ENCODE data around the gene PGPEP1. TPM values are rescaled to one million over a fixed set of nuclear protein-coding genes. Genes with fewer than 3 reads are reported as not detected.

Gene PGPEP1
- polyA plus RNA-seq, 1 donor from 2014 or later: 5.9 TPM

- Histone ChIP-seq H3K4me3 (ENCODE audit: low read length) (peak overlapping the region; percentile 88), H3K27me3 (ENCODE audit: insufficient read depth, low read depth, low read length) (no peaks in the 10 kb centered on the region), H3K36me3 (ENCODE audit: insufficient read depth, low read length) (no peaks in the 10 kb centered on the region), H2AFZ (ENCODE audit: low read depth, low read length) (peak overlapping the region; percentile 69), H3K79me2 (replicated peaks; ENCODE audit: insufficient read depth, low read length) (no peaks in the 10 kb centered on the region), H3K9ac (ENCODE audit: low read length) (peak overlapping the region; percentile 77), H3F3A (ENCODE audit: insufficient read depth, low read length, poor library complexity, severe bottlenecking) (no peaks in the 10 kb centered on the region), H4K20me1 (ENCODE audit: insufficient read depth) (no peaks in the 10 kb centered on the region), H3K4me2 (ENCODE audit: low read length) (peak overlapping the region; percentile 70), H3K9me2 (ENCODE audit: insufficient read depth, low read length) (no peaks in the 10 kb centered on the region), H3K27ac (ENCODE audit: low read length) (no peak overlapping the region), H3K9me3 (ENCODE audit: low read length) (no peaks in the 10 kb centered on the region)
- no peak for TF ChIP-seq EZH2 (IDR thresholded peaks at IDR 0.05; ENCODE audit: borderline replicate concordance, insufficient read depth, low read length, poor library complexity, severe bottlenecking)
- TF ChIP-seq, protein P1, sequence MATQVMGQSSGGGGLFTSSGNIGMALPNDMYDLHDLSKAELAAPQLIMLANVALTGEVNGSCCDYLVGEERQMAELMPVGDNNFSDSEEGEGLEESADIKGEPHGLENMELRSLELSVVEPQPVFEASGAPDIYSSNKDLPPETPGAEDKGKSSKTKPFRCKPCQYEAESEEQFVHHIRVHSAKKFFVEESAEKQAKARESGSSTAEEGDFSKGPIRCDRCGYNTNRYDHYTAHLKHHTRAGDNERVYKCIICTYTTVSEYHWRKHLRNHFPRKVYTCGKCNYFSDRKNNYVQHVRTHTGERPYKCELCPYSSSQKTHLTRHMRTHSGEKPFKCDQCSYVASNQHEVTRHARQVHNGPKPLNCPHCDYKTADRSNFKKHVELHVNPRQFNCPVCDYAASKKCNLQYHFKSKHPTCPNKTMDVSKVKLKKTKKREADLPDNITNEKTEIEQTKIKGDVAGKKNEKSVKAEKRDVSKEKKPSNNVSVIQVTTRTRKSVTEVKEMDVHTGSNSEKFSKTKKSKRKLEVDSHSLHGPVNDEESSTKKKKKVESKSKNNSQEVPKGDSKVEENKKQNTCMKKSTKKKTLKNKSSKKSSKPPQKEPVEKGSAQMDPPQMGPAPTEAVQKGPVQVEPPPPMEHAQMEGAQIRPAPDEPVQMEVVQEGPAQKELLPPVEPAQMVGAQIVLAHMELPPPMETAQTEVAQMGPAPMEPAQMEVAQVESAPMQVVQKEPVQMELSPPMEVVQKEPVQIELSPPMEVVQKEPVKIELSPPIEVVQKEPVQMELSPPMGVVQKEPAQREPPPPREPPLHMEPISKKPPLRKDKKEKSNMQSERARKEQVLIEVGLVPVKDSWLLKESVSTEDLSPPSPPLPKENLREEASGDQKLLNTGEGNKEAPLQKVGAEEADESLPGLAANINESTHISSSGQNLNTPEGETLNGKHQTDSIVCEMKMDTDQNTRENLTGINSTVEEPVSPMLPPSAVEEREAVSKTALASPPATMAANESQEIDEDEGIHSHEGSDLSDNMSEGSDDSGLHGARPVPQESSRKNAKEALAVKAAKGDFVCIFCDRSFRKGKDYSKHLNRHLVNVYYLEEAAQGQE (IDR thresholded peaks at IDR 0.05; ENCODE audit: borderline replicate concordance): no peak
- no peak for TF ChIP-seq POLR2AphosphoS5 (IDR thresholded peaks at IDR 0.05)
- no peak for TF ChIP-seq EP300 (conservative IDR thresholded peaks at IDR 0.05; ENCODE audit: poor library complexity, severe bottlenecking)
- no peak for TF ChIP-seq RAD21 (conservative IDR thresholded peaks at IDR 0.05)
- TF ChIP-seq MXI1 (conservative IDR thresholded peaks at IDR 0.05; ENCODE audit: poor library complexity, severe bottlenecking): no peak
- no peak for TF ChIP-seq TAF1 (IDR thresholded peaks at IDR 0.05; ENCODE audit: low read depth)
- no peak for TF ChIP-seq SMC3 (conservative IDR thresholded peaks at IDR 0.05; ENCODE audit: poor library complexity)
- TF ChIP-seq CTCF (IDR thresholded peaks at IDR 0.05; ENCODE audit: poor library complexity, severe bottlenecking): no peak
Observed at GRCh38 chr19:18340990-18341868, 831 bp downstream of the PGPEP1 start.

DNA sequence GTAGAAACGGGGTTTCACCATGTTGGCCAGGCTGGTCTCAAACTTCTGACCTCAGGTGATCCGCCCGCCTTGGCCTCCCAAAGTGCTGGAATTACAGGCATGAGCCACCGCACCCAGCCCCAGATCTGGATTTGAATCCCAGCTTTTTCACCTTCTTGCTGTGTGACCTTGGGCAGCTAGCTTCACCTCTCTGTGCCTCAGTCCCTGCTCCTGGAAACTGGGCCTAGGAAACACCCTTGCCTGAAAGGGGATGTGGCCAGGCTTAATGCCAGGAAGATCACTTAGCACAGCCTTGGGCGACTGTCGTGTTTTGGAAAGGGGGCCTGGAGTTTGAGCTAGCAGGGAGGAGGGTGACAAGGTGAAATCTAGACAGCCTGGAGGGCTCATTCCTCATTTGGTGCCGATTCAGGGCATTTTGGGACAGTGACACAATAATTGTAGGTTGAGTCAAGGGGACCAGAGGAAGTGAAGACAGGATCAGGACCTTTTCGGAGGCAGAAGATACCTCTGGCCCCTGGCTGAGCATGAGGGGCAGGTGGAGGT is 1.8 kb downstream of the PGPEP1 start:
- TF ChIP-seq CTCF (IDR thresholded peaks at IDR 0.05; ENCODE audit: poor library complexity, severe bottlenecking): no peak
- TF ChIP-seq POLR2AphosphoS5 (IDR thresholded peaks at IDR 0.05): no peak
- Histone ChIP-seq H3K9ac (ENCODE audit: low read length) (no peak overlapping the region), H2AFZ (ENCODE audit: low read depth, low read length) (no peak overlapping the region), H3K36me3 (ENCODE audit: insufficient read depth, low read length) (no peaks in the 10 kb centered on the region), H3F3A (ENCODE audit: insufficient read depth, low read length, poor library complexity, severe bottlenecking) (no peaks in the 10 kb centered on the region), H3K4me2 (ENCODE audit: low read length) (no peak overlapping the region), H3K79me2 (replicated peaks; ENCODE audit: insufficient read depth, low read length) (no peaks in the 10 kb centered on the region), H3K4me3 (ENCODE audit: low read length) (no peak overlapping the region), H4K20me1 (ENCODE audit: insufficient read depth) (no peaks in the 10 kb centered on the region), H3K27ac (ENCODE audit: low read length) (no peak overlapping the region), H3K27me3 (ENCODE audit: insufficient read depth, low read depth, low read length) (no peaks in the 10 kb centered on the region), H3K9me3 (ENCODE audit: low read length) (no peaks in the 10 kb centered on the region), H3K9me2 (ENCODE audit: insufficient read depth, low read length) (no peaks in the 10 kb centered on the region)

All from neural cell (in vitro differentiated cells).